ENCODE measurements around the gene GPLD1. TPM values are rescaled to one million over a fixed set of nuclear protein-coding genes. Genes with fewer than 3 reads are reported as not detected.

The GPLD1 gene
- total and polyA plus RNA-seq, 2 experiments from 2014 or later: 3.8 to 11.1 TPM

GRCh38 chr6:24484657-24485323 lies 4.6 kb downstream of the GPLD1 start:
- Histone ChIP-seq H2AFZ (no peak overlapping the region), H3K79me2 (replicated peaks; ENCODE audit: insufficient read depth) (no peaks in the 10 kb centered on the region)
- H3K4me1 Mint-ChIP-seq: no peaks in the 10 kb centered on the region

More at GRCh38 chr6:24484657-24485323, 4.6 kb downstream of the GPLD1 start:
- peaks cover 2% of the 10 kb centered on the region for H3K27me3 Mint-ChIP-seq (ENCODE audit: insufficient read depth, low read depth, poor library complexity)
- Histone ChIP-seq H3F3A (replicated peaks; ENCODE audit: low read depth) (no peaks in the 10 kb centered on the region), H3K27ac (ENCODE audit: low read depth) (no peak overlapping the region), H3K27me3 (ENCODE audit: insufficient read depth) (no peaks in the 10 kb centered on the region), H3K4me1 (ENCODE audit: insufficient read depth) (peaks cover under 1% of the 10 kb centered on the region; the same call in 1 of the 2 replicates), H4K20me1 (replicated peaks; ENCODE audit: insufficient read depth) (no peaks in the 10 kb centered on the region), H3K36me3 (ENCODE audit: insufficient read depth) (peaks cover 3% of the 10 kb centered on the region; the same call in 1 of the 2 replicates), H3K9me2 (ENCODE audit: insufficient read depth) (no peaks in the 10 kb centered on the region), H3K4me3 (no peak overlapping the region), H3K4me2 (no peak overlapping the region)
- peaks cover 3% of the 10 kb centered on the region; the same call in 1 of the 3 replicates for H3K9me3 Mint-ChIP-seq
- no peak for ATAC-seq
- TF ChIP-seq CTCF (conservative IDR thresholded peaks at IDR 0.05; ENCODE audit: low read depth in 2 of 2): no peak
- TF ChIP-seq ZNF114 (CRISPR knock-in tag; IDR thresholded peaks at IDR 0.05): no peak
- TF ChIP-seq ZNF462 (CRISPR knock-in tag; IDR thresholded peaks at IDR 0.05): no peak
- TF ChIP-seq EZH2 (IDR thresholded peaks at IDR 0.05; ENCODE audit: low read depth, unreplicated experiment): no peak
- TF ChIP-seq STAT1 (IDR thresholded peaks at IDR 0.05; ENCODE audit: unreplicated experiment): no peak
- TF ChIP-seq REST (IDR thresholded peaks at IDR 0.05; ENCODE audit: unreplicated experiment): no peak
- TF ChIP-seq POLR2AphosphoS5 (IDR thresholded peaks at IDR 0.05; ENCODE audit: low read depth): no peak
- no peak for TF ChIP-seq ETS1 (IDR thresholded peaks at IDR 0.05)
- no peak for TF ChIP-seq JUNB (IDR thresholded peaks at IDR 0.05; ENCODE audit: unreplicated experiment)
- TF ChIP-seq EZH2phosphoT487 (IDR thresholded peaks at IDR 0.05; ENCODE audit: unreplicated experiment): no peak
- no peak for TF ChIP-seq ZNF331 (CRISPR knock-in tag; IDR thresholded peaks at IDR 0.05; ENCODE audit: low read depth)
- TF ChIP-seq NANOG (IDR thresholded peaks at IDR 0.05; ENCODE audit: borderline replicate concordance): no peak
- H3K36me3 Mint-ChIP-seq (ENCODE audit: low read depth): peaks cover 8% of the 10 kb centered on the region; the same call in 2 of the 3 replicates
- no peak overlapping the region for H3K27ac Mint-ChIP-seq
- DNase-seq (ENCODE audit: low spot score): no peak
- no peak overlapping the region for H3K4me3 Mint-ChIP-seq

All from GM23338 (cell line).